HFF-Myc (cell line): Measurements from ENCODE around the gene CEP152.
"Not testable (repeated sequence)": the region's sequence is repeated elsewhere in the genome, so short reads cannot be mapped to it uniquely, and the experiment has no call there.

Experiments
- DNase-seq: peaks from one replicate; pipeline ENCODE4 v3.0.0-alpha.2; 2011; ENCODE audit warnings: low read depth; ENCODE audit errors: extremely low read depth
- H3K4me3 ChIP-seq: replicated peaks from 2 replicates; pipeline ENCODE4 v1.5.1; 2011; ENCODE audit warnings: low read depth, mild to moderate bottlenecking, control low read depth, low read length
- TF ChIP-seq, protein P1 (sequence below): IDR thresholded peaks from 2 replicates; pipeline ENCODE4 v1.5.1; 2012; ENCODE audit warnings: mild to moderate bottlenecking, low read depth, low read length, control low read depth; ENCODE audit errors: missing control alignments

CEP152 gene

DNA sequence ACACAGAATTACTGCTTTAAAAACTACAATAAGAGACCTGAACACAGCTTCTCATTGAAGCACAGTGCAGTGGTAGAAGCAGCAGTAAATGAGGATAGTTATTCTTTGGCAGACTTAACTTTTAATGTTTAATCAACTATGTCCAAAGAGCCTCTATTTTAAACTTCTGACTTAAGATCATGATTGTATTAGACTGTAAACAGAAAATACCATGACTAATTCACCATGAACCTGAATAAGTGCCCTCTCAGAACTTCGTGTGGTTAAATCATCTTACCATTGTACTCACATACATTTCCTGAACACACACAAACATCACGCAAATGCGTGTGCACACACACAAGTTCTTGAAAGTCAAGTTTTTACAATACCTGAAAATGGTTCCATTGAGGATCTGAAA lies 13.9 kb downstream of the CEP152 start:
- H3K4me3 ChIP-seq: no peak overlapping the region
- TF ChIP-seq, protein P1, sequence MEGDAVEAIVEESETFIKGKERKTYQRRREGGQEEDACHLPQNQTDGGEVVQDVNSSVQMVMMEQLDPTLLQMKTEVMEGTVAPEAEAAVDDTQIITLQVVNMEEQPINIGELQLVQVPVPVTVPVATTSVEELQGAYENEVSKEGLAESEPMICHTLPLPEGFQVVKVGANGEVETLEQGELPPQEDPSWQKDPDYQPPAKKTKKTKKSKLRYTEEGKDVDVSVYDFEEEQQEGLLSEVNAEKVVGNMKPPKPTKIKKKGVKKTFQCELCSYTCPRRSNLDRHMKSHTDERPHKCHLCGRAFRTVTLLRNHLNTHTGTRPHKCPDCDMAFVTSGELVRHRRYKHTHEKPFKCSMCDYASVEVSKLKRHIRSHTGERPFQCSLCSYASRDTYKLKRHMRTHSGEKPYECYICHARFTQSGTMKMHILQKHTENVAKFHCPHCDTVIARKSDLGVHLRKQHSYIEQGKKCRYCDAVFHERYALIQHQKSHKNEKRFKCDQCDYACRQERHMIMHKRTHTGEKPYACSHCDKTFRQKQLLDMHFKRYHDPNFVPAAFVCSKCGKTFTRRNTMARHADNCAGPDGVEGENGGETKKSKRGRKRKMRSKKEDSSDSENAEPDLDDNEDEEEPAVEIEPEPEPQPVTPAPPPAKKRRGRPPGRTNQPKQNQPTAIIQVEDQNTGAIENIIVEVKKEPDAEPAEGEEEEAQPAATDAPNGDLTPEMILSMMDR: no peak
- DNase-seq: no peak

GRCh38 chr15:48796521-48796920 lies 14.3 kb downstream of the CEP152 start:
- H3K4me3 ChIP-seq: no peak overlapping the region
- TF ChIP-seq, protein P1: no peak
- no peak for DNase-seq

DNA sequence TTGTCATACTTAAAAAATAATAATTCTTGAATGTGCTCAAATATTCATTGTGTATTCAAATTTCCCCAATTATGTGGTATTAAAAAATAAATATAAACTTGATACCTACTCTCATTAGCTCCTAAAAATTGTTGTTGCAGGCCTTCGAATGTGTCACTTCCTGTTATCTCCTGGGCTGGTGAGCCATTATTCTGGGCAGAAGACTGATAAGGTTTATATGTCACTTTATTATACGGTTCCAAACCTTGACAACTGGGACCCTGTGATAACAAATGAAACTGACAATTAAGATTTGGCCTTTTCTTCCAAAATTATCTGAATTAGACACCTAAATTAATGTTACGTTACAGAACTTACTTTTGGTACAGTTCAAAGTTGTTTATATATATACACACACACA lies 15.0 kb downstream of the CEP152 start:
- TF ChIP-seq, protein P1: no peak
- no peak for DNase-seq
- H3K4me3 ChIP-seq: no peak overlapping the region

- DNase-seq: no peak
- TF ChIP-seq, protein P1: no peak
- H3K4me3 ChIP-seq: no peak overlapping the region
These were observed 16.2 kb downstream of the CEP152 start for GRCh38 chr15:48794697-48795134.

GRCh38 chr15:48792408-48792807 lies 18.5 kb downstream of the CEP152 start:
- TF ChIP-seq, protein P1: no peak
- no peak overlapping the region for H3K4me3 ChIP-seq
- no peak for DNase-seq

DNA sequence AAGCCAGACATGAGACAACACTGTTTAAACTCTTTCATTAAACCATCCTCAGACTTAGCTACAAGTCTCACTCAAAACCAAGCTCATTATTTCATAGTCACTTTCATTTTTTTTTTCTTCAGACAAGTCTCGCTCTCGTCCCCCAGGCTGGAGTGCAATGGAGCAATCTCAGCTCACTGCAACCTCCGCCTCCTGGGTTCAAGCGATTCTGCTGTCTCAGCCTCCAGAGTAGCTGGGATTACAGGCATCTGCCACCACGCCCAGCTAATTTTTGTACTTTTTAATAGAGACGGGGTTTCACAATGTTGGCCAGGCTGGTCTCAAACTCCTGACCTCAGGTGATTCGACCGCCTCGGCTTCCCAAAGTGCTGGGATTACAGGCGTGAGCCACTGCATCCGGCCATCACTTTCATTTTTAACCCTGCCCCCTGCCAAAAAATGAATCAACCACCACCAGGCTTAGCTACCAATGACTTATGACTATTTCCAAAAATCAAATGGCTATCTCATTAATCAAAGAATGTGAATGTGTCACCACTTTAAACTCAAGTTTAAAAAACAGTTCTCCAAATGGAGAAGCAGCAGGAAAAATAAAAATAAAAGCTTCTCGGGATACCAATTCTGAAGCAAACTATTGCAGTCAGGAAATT lies 20.3 kb downstream of the CEP152 start:
- DNase-seq, H3K4me3 ChIP-seq: not testable (repeated sequence)

DNA sequence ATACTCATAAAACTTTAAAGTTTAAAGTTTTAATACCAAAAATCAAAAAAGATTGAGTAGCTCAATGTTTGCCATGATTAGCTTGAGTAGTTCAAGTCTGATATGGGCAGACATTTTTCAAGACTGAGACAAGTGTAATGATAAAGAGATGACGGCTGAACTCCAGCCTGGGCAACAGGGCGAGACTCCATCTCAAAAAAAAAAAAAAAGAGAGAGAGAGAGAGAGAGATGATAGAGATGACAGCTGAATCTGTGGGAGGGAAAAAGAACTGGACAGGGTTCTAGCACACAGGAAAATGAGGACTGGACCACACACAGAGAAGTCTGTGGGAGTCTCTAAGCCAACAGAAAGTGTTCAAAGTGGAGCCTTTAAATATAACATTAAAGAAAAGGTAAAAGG lies 25.2 kb downstream of the CEP152 start:
- TF ChIP-seq, protein P1: no peak
- no peak for DNase-seq
- H3K4me3 ChIP-seq: no peak overlapping the region
